HG02588 (cell line): ENCODE data around the gene MIOS.
A peak's percentile ranks its signal among the peaks of the same experiment; 100 is the strongest.
"Not testable (repeated sequence)": the region's sequence is repeated elsewhere in the genome, so short reads cannot be mapped to it uniquely, and the experiment has no call there.

ENCODE experiments used
- ATAC-seq: cut with Tn5 transposase; IDR thresholded peaks from one replicate; pipeline ENCODE4 v1.9.1; 2021; ENCODE audit warnings: mild to moderate bottlenecking, moderate library complexity; ENCODE audit not compliant: unreplicated experiment

MIOS gene

GRCh38 chr7:7640221-7641128 is 73.8 kb downstream of the MIOS start, which contains the start of gene UMAD1:
Gene UMAD1 (plus strand): TSS chr7:7640752. CDS start chr7:7673372, 32,620 bp downstream.
- peak; percentile 97 for ATAC-seq

GRCh38 chr7:7641129-7641663 is 74.5 kb downstream of the MIOS start:
- no peak for ATAC-seq

GRCh38 chr7:7642081-7642480 is 75.4 kb downstream of the MIOS start:
- ATAC-seq: no peak

GRCh38 chr7:7647495-7648036 is 80.9 kb downstream of the MIOS start:
- ATAC-seq: no peak

GRCh38 chr7:7650682-7651206 is 84.1 kb downstream of the MIOS start:
- no peak for ATAC-seq

GRCh38 chr7:7651479-7651878 is 84.8 kb downstream of the MIOS start:
- ATAC-seq: no peak

GRCh38 chr7:7652798-7653540 is 86.3 kb downstream of the MIOS start:
- no peak for ATAC-seq

- no peak for ATAC-seq
Observed at GRCh38 chr7:7653593-7654187, 87.0 kb downstream of the MIOS start.

GRCh38 chr7:7654964-7655715 is 88.5 kb downstream of the MIOS start:
- ATAC-seq: no peak

- ATAC-seq: not testable (repeated sequence)
Observed at GRCh38 chr7:7656459-7656858, 89.8 kb downstream of the MIOS start.
